Stimulated activated CD4-positive, alpha-beta T cell treated with anti-CD3 and anti-CD28 coated beads, Interleukin-1b, Interleukin-23, amount 100 ng/mL, for 1 hour (primary cell): ENCODE data around the gene SYAP1.
"Not testable (repeated sequence)": the region's sequence is repeated elsewhere in the genome, so short reads cannot be mapped to it uniquely, and the experiment has no call there.

ENCODE experiments used
- DNase-seq, 2 donors: peaks; one replicate each; pipeline ENCODE4 v3.0.0-alpha.2; 2020; ENCODE audit warnings: low read depth in 2 of 2

Gene SYAP1

DNA sequence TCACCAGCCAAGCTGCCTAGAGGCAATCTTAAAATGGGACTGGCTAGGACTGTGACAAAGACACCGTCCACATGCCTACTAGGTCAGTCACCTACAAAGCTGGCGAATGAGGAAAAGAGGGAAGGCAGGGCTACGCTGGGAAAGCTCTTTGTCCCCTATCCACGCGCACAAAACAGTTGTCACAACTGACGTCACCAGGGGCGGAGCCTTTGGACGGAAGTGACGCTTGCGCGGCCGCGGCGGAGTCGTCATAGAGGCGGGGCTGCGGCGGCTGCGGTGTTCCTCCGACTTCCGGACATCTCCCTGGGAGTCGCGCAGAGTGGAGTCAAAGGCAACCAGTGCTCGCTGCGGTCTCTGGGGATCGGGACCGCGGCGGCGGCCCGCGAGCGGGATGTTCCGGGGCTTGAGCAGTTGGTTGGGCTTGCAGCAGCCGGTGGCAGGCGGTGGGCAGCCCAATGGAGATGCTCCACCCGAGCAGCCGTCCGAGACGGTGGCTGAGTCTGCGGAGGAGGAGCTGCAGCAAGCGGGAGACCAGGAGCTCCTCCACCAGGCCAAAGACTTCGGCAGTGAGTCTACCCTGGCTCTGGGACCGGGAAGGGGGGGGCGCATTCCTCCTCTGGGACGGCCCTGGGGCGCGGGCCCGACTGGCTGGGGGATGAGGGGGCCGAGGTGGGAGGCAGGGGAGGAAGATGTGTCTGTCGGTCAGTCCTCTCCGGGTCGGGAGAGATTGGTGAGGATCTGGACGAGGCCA, at the start of gene SYAP1:
Gene SYAP1 (plus strand): TSS at position 279 of the 751 bp plus-strand sequence. CDS start 113 bp downstream, at position 392.
- DNase-seq: peak; percentile 65 to 78

DNA sequence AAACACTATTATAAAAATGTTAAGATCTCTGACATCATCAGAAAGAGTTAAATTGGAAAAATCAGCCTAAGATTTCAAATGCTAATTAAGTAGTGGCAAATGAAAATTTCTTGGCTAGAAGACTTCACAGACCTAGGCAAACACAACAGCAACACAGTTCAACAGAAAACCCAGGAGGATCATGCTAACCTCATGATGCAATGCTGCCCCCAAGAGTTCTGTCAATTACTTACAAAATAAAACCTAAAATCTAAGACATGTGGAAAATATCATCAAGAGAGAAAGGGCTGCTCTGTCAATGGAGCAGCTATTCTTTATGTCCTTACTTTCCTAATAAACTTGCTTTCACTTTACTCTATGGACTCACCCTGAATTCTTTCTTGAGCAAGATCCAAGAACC, 48.4 kb upstream of the SYAP1 start:
- no peak for DNase-seq

- DNase-seq: no peak
Measured at GRCh38 chrX:16678689-16679088, 40.7 kb upstream of the SYAP1 start.

DNA sequence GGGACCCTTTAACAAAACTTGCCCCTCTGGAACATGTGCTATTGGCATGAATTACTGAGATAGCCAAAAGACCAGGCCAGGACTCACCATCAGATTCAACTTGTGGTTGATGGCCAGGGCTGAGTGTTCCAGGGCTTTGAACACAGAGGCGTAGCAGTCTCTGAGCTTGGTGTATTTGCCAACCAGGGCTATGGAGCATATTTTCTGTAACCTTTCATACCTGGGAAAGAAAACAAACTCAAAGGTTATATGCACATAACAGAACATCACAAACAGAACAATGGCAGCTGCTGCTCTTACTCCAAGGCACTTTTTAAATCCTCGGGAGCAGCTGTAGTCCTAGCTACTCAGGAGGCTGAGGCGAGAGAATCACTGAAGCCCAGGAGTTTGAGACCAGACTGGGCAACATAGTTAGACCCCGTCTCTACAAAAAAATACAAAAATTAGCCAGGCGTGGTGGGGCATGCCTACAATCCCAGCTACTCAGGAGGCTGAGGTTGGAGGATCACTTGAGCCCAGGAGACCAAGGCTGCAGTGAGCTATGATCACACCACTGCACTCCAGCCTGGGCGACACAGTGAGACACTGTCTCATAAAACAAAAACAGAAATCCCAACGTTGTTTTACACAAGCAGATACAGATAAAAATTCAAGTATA, 36.3 kb upstream of the SYAP1 start:
- no peak for DNase-seq

GRCh38 chrX:16687514-16687913, 31.9 kb upstream of the SYAP1 start:
- DNase-seq: no peak

GRCh38 chrX:16695079-16695676, 24.2 kb upstream of the SYAP1 start:
- DNase-seq: peak; percentile 17 to 44

GRCh38 chrX:16696956-16697355, 22.5 kb upstream of the SYAP1 start:
- DNase-seq: no peak

GRCh38 chrX:16699389-16699788, 20.0 kb upstream of the SYAP1 start:
- no peak for DNase-seq

- no peak for DNase-seq
Measured at GRCh38 chrX:16700734-16701133, 18.7 kb upstream of the SYAP1 start.

DNA sequence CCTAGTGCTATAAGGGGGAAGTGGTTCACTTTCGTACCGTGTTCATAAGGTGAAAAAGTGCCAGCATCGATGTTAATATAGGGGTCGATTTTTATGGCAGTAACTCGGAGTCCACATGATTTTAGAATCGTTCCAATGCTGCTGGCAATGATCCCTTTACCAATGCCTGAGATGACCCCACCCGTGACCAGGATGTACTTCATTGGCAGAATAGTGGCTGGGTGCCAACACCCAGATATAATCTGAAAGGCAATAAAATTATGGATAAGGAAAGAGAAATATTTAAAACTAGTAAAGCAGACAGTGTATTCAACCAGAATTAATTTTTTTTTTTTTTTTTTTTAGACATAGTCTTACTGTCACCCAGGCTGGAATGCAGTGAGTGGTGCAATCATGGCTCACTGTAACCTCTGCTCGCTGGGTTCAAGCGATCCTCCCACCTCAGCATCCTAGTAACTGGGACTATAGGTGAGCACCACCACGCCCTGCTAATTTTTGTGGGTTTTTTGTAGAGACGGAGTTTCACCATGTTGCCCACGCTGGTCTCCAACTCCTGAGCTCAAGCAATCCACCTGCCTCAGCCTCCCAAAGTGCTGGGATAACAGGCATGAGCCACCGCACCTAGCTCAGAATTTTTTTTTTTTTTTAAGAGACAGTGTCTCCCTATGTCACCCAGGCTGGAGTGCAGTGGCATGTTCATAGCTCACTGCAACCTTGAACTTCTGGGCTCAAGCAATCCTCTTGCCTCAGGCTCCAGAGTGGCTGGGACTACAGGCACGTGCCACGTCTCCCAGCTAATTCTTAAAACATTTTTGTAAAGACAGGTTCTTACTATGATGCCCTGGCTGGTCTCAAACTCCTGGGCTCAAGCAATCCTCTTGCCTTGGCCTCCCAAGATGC, 16.5 kb upstream of the SYAP1 start:
- no peak for DNase-seq

GRCh38 chrX:16705370-16705769, 14.0 kb upstream of the SYAP1 start:
- no peak for DNase-seq

GRCh38 chrX:16708016-16708415, 11.4 kb upstream of the SYAP1 start:
- DNase-seq: no peak

- no peak for DNase-seq
Measured at GRCh38 chrX:16711219-16711811, 8.1 kb upstream of the SYAP1 start.

- DNase-seq: no peak
Measured at GRCh38 chrX:16711893-16712547, 7.4 kb upstream of the SYAP1 start.

- no peak for DNase-seq
Measured at GRCh38 chrX:16712548-16713155, 6.8 kb upstream of the SYAP1 start, which contains the start of gene CTPS2. CTPS2 (minus strand) TSS chrX:16712669; CDS start chrX:16702902, 9,767 bp downstream.

DNA sequence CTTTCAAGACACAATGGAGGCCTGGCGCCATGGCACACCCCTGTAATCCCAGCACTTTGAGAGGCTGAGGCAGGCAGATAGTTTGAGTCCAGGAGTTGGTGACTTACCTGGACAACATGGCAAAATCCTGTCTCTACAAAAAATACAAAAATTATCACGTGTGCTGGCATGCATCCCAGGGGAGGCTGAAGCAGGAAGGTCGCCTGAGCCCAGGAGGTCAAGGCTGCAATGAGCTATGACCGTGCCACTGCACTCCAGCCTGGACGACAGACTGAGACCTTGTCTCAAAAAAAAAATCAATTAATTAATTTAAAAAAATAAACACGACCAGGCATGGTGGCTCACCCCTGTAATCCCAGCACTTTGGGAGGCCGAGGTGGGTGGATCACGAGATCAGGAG, 4.9 kb upstream of the SYAP1 start:
- no peak for DNase-seq

DNA sequence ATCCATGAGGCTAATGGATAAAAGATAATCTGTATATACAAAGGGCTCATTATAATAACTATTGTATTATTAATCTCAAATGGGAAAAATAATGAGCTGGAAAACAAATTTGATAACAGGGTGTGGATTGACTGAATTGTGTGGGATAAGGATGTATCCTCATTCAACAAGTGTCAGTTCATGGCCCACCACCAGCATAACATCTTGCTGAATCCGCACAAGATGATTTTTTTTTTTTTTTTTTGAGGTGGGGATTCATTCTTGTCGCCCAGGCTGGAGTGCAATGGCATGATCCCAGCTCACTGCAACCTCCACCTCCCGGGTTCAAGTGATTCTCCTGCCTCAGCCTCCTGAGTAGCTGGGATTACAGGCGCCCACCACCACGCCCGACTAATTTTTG, 3.8 kb upstream of the SYAP1 start:
- DNase-seq: not testable (repeated sequence)

DNA sequence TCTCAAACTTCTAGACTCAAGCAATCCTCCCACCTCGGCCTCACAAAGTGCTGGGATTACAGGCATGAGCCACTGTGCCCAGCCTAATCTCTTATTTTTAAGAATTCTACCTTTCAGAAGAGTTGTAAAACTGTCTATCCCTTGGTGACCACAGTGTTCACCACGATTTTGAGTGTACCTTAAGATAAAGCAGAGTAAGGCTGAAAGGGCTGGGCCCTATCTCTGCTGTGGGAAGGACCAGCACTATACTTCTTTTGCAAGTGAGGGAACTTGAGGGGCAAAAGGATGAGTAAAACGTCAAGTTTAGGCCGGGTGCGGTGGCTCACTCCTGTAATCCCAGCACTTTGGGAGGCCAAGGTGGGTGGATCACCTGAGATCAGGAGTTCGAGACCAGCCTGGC, 3.0 kb upstream of the SYAP1 start:
- not testable (repeated sequence) for DNase-seq

GRCh38 chrX:16718824-16719333, 533 bp upstream of the SYAP1 start:
- no peak for DNase-seq

GRCh38 chrX:16722481-16722880, 3.1 kb downstream of the SYAP1 start:
- DNase-seq: no peak
